SKM-1 treated with dmso at 0.1 percent for 144 hours (cell line): ENCODE results near the gene PSMC5.
A peak's percentile ranks its signal among the peaks of the same experiment; 100 is the strongest.
"Not testable (repeated sequence)": the region's sequence is repeated elsewhere in the genome, so short reads cannot be mapped to it uniquely, and the experiment has no call there.

Experiments used
- DNase-seq: peaks from one replicate; lab custom pipeline; 2025; ENCODE audit not compliant: unreplicated experiment; lab: John Stamatoyannopoulos, UW

PSMC5 gene

GRCh38 chr17:63838631-63839171 is 11.5 kb downstream of the PSMC5 start:
- DNase-seq: no peak

GRCh38 chr17:63840591-63841349 is 13.5 kb downstream of the PSMC5 start:
- DNase-seq: no peak

GRCh38 chr17:63841350-63842172 is 14.3 kb downstream of the PSMC5 start:
- no peak for DNase-seq

GRCh38 chr17:63842173-63842539 is 14.9 kb downstream of the PSMC5 start:
- DNase-seq: no peak

GRCh38 chr17:63842540-63843386 is 15.5 kb downstream of the PSMC5 start, which contains the start of gene SMARCD2:
SMARCD2 (minus strand) TSS chr17:63842685; CDS start chr17:63842674, 11 bp downstream.
- peak; percentile 93 for DNase-seq

- DNase-seq: peak; percentile 27
Observed at GRCh38 chr17:63843387-63843888, 16.2 kb downstream of the PSMC5 start.

GRCh38 chr17:63843910-63844677 is 16.9 kb downstream of the PSMC5 start:
- no peak for DNase-seq

GRCh38 chr17:63845509-63845908 is 18.3 kb downstream of the PSMC5 start:
- no peak for DNase-seq

- no peak for DNase-seq
Observed at GRCh38 chr17:63847525-63848249, 20.5 kb downstream of the PSMC5 start.

GRCh38 chr17:63848834-63849689 is 21.8 kb downstream of the PSMC5 start:
- peak; percentile 93 for DNase-seq

- DNase-seq: no peak
Observed at GRCh38 chr17:63850401-63850800, 23.2 kb downstream of the PSMC5 start.

GRCh38 chr17:63853260-63853659 is 26.0 kb downstream of the PSMC5 start:
- no peak for DNase-seq

GRCh38 chr17:63854709-63855108 is 27.5 kb downstream of the PSMC5 start:
- no peak for DNase-seq

GRCh38 chr17:63855185-63855584 is 28.0 kb downstream of the PSMC5 start:
- no peak for DNase-seq

GRCh38 chr17:63856425-63856824 is 29.2 kb downstream of the PSMC5 start:
- DNase-seq: not testable (repeated sequence)

GRCh38 chr17:63859257-63859656 is 32.0 kb downstream of the PSMC5 start:
- no peak for DNase-seq

- not testable (repeated sequence) for DNase-seq
Observed at GRCh38 chr17:63866625-63867024, 39.4 kb downstream of the PSMC5 start.

- DNase-seq: not testable (repeated sequence)
Observed at GRCh38 chr17:63869491-63870291, 42.5 kb downstream of the PSMC5 start.
